Measurements from ENCODE around the gene AIM2.

GRCh38 chr1:159066108-159066507, 10.5 kb downstream of the AIM2 start:
- no peak for TF ChIP-seq YY1 (IDR thresholded peaks at IDR 0.05; ENCODE audit: insufficient read depth, insufficient read length)
- TF ChIP-seq SUZ12 (IDR thresholded peaks at IDR 0.05; ENCODE audit: extremely low read depth, insufficient read depth, insufficient read length) = no peak

Measured in NT2/D1 (cell line).